NB4 (cell line): ENCODE results near the gene CALML3.

Source experiments
- MYC ChIP-seq: IDR thresholded peaks from 2 replicates; pipeline ENCODE4 v1.6.1; 2011; ENCODE audit warnings: low read depth, low read length
- POLR2A ChIP-seq: IDR thresholded peaks from 2 replicates; pipeline ENCODE4 v1.6.1; 2011; ENCODE audit warnings: mild to moderate bottlenecking; ENCODE audit not compliant: insufficient read length; ENCODE audit errors: extremely low read depth
- TF ChIP-seq, protein P1 (sequence below): IDR thresholded peaks from one replicate; pipeline ENCODE4 v1.5.1; 2012; ENCODE audit warnings: low read depth, low read length
- TF ChIP-seq, protein P2 (sequence below): IDR thresholded peaks from 2 replicates; pipeline ENCODE4 v1.6.1; 2011; ENCODE audit warnings: low read depth, low read length

DNA sequence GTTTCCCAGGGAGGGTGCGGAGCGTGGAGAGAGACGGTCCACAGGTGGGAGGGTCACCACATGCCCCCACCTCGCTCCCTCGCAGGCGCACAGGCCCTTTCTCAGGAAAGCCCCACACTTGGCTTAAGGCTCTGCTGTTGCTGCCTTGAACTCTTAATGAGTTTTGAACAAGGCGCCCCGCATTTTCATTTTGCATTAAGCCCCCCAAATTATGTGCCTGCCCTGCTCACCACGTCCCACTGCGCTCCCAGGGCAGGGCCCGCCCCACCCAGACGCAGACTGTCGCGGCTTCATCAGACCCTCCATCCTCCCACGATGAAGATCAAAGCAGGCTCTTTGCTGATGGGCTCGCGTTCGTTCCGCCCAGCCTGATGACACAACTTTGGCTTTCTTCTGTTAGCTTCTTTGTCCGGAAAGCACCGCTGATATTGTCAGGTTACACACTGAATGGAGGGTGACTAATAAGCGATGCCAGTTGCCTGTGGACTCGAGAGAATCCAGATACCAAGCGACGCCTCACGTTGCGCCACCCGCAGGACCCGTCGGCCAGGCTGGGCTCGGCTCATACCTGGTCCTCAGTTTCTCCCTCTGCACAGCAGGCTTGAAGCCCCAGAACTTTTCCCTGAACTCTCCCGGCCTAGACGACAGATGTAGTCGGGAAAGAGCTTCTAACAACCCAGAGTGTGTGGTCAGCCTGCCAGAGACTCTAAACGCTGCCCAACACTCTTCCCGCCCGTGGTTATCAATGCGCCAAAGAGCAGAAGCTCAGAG is 9.5 kb downstream of the CALML3 start:
- TF ChIP-seq, protein P1, sequence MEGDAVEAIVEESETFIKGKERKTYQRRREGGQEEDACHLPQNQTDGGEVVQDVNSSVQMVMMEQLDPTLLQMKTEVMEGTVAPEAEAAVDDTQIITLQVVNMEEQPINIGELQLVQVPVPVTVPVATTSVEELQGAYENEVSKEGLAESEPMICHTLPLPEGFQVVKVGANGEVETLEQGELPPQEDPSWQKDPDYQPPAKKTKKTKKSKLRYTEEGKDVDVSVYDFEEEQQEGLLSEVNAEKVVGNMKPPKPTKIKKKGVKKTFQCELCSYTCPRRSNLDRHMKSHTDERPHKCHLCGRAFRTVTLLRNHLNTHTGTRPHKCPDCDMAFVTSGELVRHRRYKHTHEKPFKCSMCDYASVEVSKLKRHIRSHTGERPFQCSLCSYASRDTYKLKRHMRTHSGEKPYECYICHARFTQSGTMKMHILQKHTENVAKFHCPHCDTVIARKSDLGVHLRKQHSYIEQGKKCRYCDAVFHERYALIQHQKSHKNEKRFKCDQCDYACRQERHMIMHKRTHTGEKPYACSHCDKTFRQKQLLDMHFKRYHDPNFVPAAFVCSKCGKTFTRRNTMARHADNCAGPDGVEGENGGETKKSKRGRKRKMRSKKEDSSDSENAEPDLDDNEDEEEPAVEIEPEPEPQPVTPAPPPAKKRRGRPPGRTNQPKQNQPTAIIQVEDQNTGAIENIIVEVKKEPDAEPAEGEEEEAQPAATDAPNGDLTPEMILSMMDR: no peak
- TF ChIP-seq POLR2A (no peak), MYC (no peak)
- TF ChIP-seq, protein P2, sequence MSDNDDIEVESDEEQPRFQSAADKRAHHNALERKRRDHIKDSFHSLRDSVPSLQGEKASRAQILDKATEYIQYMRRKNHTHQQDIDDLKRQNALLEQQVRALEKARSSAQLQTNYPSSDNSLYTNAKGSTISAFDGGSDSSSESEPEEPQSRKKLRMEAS: no peak
